Hepatic stellate cell (primary cell): ENCODE results near the gene UQCRFS1.
"Not testable (repeated sequence)": the region's sequence is repeated elsewhere in the genome, so short reads cannot be mapped to it uniquely, and the experiment has no call there.

Experiments used
- DNase-seq: peaks from one replicate; pipeline ENCODE4 v3.0.0; 2011; ENCODE audit warnings: low spot score

UQCRFS1 gene

GRCh38 chr19:29214411-29214810, 1.5 kb upstream of the UQCRFS1 start:
- DNase-seq: no peak

- no peak for DNase-seq
Measured at GRCh38 chr19:29212356-29212647, 649 bp downstream of the UQCRFS1 start.

DNA sequence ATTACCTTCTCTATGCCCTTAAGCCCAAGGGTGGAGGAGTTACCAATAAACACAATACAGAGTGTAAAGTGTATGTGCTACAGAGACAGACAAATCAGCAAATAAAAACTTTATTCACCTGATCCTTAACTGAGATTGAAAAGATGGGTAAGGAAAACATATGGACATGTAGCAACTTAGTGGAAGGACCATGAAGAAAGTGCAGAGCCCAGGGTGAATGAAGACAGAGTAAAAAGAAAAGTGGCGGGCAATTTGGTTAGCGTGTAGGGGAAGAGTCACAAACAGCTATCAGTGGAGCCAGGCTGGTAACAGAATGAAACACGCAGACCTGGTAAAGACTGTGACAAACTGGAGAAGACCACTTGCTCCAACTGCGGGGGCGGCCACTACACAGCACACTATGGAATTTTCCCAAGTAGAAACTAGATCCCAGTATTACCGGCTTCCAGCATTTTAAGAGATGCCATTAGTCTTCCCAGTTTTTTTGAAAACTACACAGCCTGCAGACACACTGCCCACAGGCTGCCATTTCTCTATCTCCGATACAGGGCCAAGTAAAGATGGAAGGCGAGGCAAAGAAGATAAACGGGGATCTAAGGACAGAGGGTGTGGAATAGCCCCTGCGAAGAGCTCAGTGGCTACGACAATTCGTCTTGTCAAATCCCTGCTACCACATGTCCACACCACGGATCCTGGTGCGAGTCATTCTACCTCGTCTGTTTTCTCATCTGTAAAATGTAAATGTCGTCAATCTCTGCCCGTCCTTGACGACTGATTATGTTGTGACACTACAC, 1.2 kb downstream of the UQCRFS1 start:
- peak; percentile 22 for DNase-seq

DNA sequence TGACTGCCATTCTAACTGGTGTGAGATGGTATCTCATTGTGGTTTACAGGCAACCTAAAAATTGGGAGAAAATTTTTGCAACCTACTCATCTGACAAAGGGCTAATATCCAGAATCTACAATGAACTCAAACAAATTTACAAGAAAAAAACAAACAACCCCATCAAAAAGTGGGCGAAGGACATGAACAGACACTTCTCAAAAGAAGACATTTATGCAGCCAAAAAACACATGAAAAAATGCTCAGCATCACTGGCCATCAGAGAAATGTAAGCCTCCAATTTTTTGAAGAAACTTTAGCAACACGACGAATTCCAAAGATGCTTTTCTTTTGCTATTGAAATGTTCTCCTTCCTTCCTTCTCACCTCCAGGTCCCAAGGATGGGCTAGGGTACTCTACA, 1.9 kb downstream of the UQCRFS1 start:
- not testable (repeated sequence) for DNase-seq

DNA sequence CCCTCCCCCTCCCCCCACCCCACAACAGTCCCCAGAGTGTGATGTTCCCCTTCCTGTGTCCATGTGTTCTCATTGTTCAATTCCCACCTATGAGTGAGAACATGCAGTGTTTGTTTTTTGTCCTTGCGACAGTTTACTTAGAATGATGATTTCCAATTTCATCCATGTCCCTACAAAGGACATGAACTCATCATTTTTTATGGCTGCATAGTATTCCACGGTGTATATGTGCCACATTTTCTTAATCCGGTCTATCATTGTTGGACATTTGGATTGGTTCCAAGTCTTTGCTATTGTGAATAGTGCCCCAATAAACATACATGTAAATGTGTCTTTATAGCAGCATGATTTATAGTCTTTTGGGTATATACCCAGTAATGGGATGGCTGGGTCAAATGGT, 2.4 kb downstream of the UQCRFS1 start:
- not testable (repeated sequence) for DNase-seq

DNA sequence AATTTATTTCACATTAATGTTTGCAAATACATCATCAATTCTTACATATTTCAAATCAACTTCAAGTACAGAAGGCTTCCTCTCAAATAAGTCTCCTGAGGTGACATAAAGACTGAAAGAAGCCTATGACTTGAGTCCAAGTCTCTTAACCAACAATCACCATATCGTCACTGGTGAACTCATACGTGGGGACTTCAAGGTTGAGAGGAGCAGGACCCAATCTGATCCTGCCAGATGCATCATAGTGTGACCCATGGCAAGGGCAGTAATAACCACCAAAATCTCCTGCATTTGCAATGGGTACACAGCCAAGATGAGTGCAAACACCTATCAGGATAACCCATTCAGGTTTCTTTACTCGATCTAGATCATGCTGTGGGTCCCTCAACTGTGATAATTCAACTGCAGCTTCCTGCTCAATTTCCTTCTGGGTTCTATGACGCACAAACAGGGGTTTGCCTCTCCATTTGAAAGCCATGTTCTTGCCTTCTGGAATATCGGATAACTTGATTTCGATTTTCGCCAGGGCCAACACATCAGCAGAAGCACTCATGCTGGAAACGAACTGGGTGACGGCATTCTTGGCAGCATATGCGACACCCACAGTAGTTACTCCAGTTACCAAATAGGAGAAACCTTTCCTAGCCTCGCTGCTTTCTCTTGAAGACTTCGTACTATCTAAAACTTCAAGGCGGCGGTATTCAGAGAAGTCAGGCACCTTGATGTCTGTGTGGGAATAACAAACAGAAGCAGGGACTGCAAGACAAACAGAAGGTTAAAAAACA, 5.4 kb downstream of the UQCRFS1 start:
- DNase-seq: not testable (repeated sequence)

- DNase-seq: no peak
Measured at GRCh38 chr19:29206453-29206852, 6.5 kb downstream of the UQCRFS1 start.

GRCh38 chr19:29202281-29202680, 10.7 kb downstream of the UQCRFS1 start:
- DNase-seq: no peak

DNA sequence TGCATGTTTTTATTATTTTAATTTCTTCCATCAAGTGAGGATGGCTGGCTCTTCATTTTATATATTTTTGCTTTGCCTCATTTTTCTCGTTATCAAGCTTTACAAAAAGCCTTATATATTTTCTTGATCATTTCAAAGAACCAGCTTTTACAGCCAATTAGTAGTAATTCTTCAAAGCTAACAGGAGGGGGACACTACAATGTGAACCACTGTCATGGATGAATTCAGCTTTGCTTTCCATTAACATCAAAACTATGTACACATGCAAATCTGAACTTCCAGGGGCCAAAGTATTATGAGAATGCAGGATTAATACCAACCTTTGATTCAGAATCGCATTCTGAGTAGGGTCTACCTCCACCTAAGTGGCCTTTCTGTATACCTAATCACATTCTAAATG, 11.1 kb downstream of the UQCRFS1 start:
- no peak for DNase-seq

GRCh38 chr19:29194658-29195057, 18.3 kb downstream of the UQCRFS1 start:
- no peak for DNase-seq

GRCh38 chr19:29193155-29193554, 19.8 kb downstream of the UQCRFS1 start:
- no peak for DNase-seq

GRCh38 chr19:29191005-29191404, 21.9 kb downstream of the UQCRFS1 start:
- DNase-seq: no peak

GRCh38 chr19:29189033-29189360, 24.0 kb downstream of the UQCRFS1 start:
- DNase-seq: no peak

DNA sequence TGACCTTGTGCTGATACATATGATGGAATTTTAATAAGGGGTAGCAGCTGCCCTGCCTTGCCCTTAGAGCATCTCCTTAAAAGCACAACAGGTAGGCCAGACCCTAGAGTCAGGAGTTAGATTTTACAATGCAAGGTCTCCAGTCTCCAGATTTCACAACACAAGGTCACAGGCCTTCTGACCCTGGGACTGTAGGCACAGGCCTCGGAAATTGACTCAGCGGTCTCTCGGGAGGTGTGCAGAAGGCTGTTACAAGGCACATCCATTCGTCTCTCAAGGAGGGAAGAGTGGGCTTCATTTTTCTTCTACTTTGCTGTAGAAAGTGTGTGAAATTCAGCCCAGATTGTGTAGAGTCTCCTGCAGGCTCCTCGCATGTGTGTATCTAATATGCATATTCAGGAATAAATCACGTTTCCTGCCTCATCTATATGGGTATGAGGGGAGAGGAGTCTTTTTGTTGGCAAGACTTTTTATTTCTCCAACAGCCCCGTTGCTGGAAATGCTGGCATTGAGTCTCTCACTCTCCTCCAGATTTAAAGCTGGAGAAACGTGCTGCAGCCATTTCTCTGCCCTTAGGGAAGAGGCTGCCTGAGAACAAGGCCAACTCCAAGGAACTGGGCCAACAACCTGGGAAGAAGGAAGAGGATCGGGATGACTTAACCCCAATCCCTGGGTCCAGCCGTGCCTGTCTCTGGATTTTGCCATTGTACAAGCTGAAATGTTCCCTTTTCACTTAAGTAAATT, 24.5 kb downstream of the UQCRFS1 start:
- DNase-seq: no peak

DNA sequence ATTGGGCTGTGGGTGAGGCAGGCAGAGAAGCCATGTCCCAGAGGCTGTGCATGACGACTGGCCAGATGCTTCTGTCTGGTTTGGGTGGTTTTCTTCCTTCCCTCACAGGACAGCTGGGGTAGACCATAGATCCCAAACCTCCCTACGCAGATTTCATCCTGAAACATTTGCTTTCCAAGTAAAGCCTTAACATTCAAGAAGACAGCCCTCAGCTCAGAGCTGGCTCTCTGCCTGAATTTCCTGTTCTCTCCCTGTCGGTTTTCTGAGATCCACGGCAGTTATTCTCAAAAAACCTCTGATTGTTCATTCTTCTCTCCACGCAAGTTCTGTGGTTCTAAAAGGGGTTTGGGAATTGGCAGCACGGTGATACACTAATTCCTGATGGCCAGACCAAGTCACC, 25.3 kb downstream of the UQCRFS1 start:
- no peak for DNase-seq

DNA sequence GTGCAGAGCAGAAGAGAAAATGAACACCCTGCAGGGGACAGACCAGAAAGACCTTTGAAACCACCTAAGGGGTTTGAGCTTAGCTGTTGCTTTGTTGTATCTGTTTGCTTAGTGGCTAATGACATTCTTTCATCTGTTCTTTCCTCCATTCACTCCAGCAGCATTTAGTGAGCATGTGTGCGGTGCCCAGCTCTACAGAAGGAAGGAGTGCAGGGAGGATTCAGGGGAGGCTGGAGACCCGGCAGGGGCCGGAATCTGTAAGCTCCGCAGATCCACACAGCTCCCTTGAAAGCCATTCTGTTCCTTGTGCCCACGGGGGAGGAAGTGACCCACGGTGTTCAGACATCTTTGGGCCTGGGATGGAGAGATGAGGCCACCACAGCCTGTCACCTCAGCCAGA, 27.5 kb downstream of the UQCRFS1 start:
- no peak for DNase-seq

DNA sequence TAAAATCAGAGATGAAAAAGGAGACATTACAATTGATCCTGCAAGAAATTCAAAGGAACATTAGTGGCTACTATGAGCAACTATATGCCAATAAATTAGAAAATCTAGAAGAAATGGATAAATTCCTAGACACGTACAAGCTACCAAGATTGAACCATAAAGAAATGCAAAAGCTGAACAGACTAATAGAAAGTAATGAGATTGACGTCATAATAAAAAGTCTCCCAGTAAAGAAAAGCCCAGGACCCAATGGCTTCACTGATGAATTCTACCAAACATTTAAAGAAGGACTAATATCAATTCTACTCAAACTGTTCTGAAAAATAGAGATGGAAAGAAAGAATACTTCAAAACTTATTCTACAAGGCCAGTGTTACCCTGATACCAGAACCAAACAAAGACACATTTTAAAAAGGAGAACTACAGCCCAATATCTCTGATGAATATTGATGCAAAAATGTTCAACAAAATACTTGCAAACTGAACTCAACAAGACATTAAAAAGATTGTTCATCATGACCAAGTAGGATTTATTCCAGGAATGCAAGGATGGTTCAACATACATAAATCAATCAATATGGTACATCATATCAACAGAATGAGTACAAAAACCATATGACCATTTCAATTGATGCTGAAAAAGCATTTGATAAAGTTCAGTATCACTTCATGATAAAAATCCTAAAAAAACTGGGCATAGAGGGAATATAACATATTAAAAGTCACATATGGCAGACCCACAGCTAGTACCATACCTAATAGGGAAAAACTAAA, 35.8 kb downstream of the UQCRFS1 start:
- no peak for DNase-seq

DNA sequence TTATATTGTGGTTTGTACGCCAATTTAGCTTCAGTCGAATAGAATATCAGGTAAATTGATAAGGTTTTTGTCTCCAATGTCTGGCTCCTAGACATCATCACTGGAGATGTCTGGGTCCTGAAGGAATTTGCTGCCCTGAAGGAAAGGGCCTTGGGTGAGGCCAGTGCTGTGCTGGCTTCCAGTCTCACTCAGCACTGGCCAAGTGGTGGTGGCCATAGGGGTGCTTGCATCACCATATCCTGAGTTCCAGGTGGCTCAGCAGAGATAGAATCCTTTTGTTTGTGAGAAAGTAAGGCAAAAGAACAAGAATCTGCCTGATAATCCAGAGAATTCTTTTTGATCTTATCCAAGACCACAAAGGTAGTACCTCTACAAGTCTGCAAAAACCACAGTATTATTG, 39.1 kb downstream of the UQCRFS1 start:
- no peak for DNase-seq

DNA sequence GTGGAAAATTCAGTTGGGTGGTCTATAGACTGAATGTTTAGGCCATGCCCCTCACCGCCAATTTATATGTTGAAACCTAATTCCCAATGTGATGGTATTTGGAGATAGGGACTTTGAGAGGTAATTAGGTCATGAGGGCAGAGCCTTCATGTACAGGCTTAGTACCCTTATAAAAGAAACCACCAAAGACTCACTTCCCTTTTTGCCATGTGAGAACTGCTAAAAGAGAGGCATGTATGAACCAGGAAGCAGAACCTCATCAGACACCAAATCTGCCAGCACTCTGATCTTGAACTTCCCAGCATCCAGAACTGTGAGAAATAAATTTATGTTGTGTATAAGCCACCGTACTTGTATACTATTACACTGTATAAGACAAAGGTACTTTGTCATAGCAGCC, 40.6 kb downstream of the UQCRFS1 start:
- no peak for DNase-seq

- no peak for DNase-seq
Measured at GRCh38 chr19:29171525-29171924, 41.4 kb downstream of the UQCRFS1 start.

- no peak for DNase-seq
Measured at GRCh38 chr19:29170554-29170953, 42.4 kb downstream of the UQCRFS1 start.

GRCh38 chr19:29162694-29163093, 50.3 kb downstream of the UQCRFS1 start:
- no peak for DNase-seq
